Measurements from ENCODE around the gene FBXO42. TPM values are rescaled to one million over a fixed set of nuclear protein-coding genes. Genes with fewer than 3 reads are reported as not detected.

Gene FBXO42
- total RNA-seq, 1 donor from 2014 or later: 28.8 TPM

GRCh38 chr1:16393570-16394521, 41.6 kb upstream of the FBXO42 start:
- TF ChIP-seq CTCF (IDR thresholded peaks at IDR 0.05; ENCODE audit: unreplicated experiment): no peak
- Mint-ChIP-seq H3K4me3 (no peak overlapping the region), H3K9me3 (no peaks in the 10 kb centered on the region), H3K36me3 (peaks cover 9% of the 10 kb centered on the region), H3K27me3 (ENCODE audit: low read depth) (no peaks in the 10 kb centered on the region), H3K4me1 (peaks cover 6% of the 10 kb centered on the region), H3K27ac (peak overlapping the region; percentile 39)
- DNase-seq (ENCODE audit: low spot score in 2 of 2, unreplicated experiment in 2 of 2): no peak

- Mint-ChIP-seq H3K4me1 (peaks cover 6% of the 10 kb centered on the region), H3K27ac (peak overlapping the region; percentile 36), H3K4me3 (no peak overlapping the region), H3K36me3 (peaks cover 9% of the 10 kb centered on the region), H3K27me3 (ENCODE audit: low read depth) (no peaks in the 10 kb centered on the region), H3K9me3 (no peaks in the 10 kb centered on the region)
- DNase-seq (ENCODE audit: low spot score in 2 of 2, unreplicated experiment in 2 of 2): no peak
- no peak for TF ChIP-seq CTCF (IDR thresholded peaks at IDR 0.05; ENCODE audit: unreplicated experiment)
Measured at GRCh38 chr1:16392740-16393569, 40.7 kb upstream of the FBXO42 start.

GRCh38 chr1:16391411-16391810, 39.1 kb upstream of the FBXO42 start:
- peaks cover 9% of the 10 kb centered on the region for H3K36me3 Mint-ChIP-seq
- no peak overlapping the region for H3K27ac Mint-ChIP-seq
- H3K4me1 Mint-ChIP-seq: peaks cover 17% of the 10 kb centered on the region
- H3K9me3 Mint-ChIP-seq: no peaks in the 10 kb centered on the region
- TF ChIP-seq CTCF (IDR thresholded peaks at IDR 0.05; ENCODE audit: unreplicated experiment): no peak
- no peak overlapping the region for H3K4me3 Mint-ChIP-seq
- no peaks in the 10 kb centered on the region for H3K27me3 Mint-ChIP-seq (ENCODE audit: low read depth)
- DNase-seq (ENCODE audit: low spot score in 2 of 2, unreplicated experiment in 2 of 2): no peak

GRCh38 chr1:16387201-16388188, 35.2 kb upstream of the FBXO42 start:
- Mint-ChIP-seq H3K27ac (peak overlapping the region; percentile 88), H3K4me1 (peaks cover 21% of the 10 kb centered on the region), H3K4me3 (no peak overlapping the region), H3K36me3 (peaks cover 3% of the 10 kb centered on the region), H3K27me3 (ENCODE audit: low read depth) (no peaks in the 10 kb centered on the region), H3K9me3 (no peaks in the 10 kb centered on the region)
- DNase-seq (ENCODE audit: low spot score in 2 of 2, unreplicated experiment in 2 of 2): no peak
- TF ChIP-seq CTCF (IDR thresholded peaks at IDR 0.05; ENCODE audit: unreplicated experiment): no peak
